C4-2B (cell line): ENCODE data around the gene ARHGAP42.

Source experiments
- H3K27ac ChIP-seq: fragments of 450-650 bp; 2 replicates; pipeline ENCODE4 v1.5.1; 2017
- ZFX ChIP-seq: fragments of 450-650 bp; IDR thresholded peaks from 2 replicates; pipeline ENCODE4 v1.6.1; 2017
- TF ChIP-seq, protein P1 (sequence below): fragments of 450-650 bp; conservative IDR thresholded peaks from 2 replicates; pipeline ENCODE4 v1.5.1; 2017; ENCODE audit warnings: mild to moderate bottlenecking

The ARHGAP42 gene

DNA sequence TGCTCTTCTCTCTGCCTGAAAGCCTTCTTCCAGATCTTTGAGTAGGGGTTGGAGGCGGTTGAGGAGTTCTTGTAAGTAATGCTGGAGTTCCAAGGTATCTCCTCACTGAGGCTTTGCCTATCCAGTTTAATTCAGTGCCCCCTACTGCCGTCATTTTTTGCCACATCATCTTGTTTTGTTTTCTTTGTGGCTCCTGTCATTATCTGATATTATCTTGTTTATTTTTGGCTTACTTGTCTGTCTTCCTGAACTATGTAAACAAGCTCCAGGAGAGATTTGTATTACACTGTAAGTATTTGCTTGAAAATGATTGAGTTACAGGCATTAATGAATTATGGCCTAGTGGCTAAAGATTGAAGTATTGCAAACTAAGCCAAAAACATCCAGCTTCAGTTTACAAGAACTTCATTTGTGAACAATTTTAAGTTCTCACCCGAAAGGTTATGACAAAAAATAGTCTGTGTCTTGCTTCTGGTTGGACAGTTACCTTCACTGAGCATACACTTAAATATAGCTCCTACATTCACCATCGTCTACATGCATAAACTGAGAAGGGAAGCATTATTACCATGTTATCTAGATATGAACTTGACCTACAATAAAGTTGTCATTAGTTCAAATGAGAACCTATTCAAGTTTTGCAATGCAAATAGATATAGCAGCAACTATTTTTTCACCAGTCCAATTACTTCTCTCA is 154.8 kb downstream of the ARHGAP42 start:
- no peak overlapping the region; the same call in 1 of the 2 replicates for H3K27ac ChIP-seq

DNA sequence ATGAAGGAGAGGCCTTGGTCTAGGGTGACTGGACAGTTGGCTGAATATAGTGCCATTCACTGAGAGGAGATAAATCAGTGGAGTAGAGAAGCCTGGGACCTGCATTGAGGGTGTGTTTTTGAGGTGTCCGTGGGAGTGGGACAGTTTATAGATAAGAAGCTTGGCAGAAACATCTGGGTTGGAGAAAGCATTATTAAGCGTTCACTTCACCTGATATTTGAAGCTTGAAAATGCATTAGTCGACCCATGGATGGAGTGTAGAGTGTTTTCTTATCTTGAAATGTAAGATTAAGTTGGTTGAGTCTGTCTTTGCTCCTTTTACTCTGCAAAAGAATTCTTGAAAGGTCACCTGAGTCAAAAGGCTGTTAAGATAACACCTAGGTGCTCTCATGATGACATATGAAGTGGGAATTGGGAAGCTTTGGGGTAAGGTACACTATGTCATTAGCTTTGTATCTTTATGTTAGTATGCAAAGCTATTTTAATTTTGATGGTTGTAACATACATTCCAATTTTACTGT is 160.7 kb downstream of the ARHGAP42 start:
- no peak overlapping the region for H3K27ac ChIP-seq
- TF ChIP-seq ZFX = no peak
- TF ChIP-seq, protein P1, sequence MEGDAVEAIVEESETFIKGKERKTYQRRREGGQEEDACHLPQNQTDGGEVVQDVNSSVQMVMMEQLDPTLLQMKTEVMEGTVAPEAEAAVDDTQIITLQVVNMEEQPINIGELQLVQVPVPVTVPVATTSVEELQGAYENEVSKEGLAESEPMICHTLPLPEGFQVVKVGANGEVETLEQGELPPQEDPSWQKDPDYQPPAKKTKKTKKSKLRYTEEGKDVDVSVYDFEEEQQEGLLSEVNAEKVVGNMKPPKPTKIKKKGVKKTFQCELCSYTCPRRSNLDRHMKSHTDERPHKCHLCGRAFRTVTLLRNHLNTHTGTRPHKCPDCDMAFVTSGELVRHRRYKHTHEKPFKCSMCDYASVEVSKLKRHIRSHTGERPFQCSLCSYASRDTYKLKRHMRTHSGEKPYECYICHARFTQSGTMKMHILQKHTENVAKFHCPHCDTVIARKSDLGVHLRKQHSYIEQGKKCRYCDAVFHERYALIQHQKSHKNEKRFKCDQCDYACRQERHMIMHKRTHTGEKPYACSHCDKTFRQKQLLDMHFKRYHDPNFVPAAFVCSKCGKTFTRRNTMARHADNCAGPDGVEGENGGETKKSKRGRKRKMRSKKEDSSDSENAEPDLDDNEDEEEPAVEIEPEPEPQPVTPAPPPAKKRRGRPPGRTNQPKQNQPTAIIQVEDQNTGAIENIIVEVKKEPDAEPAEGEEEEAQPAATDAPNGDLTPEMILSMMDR = no peak

More for the DNA sequence above, 154.8 kb downstream of the ARHGAP42 start:
- TF ChIP-seq, protein P1 = peak; percentile 44
- TF ChIP-seq ZFX = no peak

DNA sequence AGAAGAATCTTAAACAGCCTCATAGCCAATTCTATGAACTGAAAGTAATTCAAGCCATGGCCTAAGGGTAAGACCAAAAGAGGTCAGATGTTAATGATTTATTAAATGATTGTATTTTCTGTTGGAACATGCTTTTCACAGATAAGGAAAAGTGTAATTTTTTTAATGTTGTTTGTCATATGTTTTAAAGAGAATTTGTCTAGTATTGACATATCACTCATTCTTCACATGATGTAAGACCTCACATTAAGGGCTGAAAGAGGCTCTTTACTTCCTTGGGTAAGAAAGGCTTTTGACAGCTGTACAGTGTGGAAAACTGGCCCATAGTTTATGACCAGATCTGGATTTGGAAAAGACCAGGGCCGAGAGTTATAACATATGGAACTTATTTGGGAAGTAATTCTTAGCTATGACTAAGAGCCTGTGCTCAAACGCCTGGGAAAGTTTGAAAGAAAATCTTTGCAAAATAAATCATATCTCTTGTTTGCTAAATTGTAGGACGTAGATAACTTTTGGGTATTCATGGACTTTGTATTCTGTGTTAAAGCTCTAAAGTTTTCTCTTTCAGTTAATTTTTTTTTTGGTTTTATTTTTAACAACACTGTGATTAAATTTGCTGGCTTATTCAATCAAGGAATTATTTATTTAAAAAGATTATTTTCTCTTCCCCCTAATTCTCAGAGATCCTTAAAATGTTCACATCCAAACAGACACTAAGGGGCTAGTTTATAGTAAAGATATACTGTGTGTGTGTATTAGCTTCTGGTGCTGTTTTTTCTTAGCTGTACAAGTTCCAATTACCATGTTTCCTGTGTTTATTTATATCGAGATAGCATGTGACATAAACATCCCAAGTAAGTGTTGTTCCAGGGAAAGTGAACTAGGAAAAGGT is 162.2 kb downstream of the ARHGAP42 start:
- H3K27ac ChIP-seq = no peak overlapping the region
- TF ChIP-seq, protein P1 = no peak
- no peak for TF ChIP-seq ZFX

DNA sequence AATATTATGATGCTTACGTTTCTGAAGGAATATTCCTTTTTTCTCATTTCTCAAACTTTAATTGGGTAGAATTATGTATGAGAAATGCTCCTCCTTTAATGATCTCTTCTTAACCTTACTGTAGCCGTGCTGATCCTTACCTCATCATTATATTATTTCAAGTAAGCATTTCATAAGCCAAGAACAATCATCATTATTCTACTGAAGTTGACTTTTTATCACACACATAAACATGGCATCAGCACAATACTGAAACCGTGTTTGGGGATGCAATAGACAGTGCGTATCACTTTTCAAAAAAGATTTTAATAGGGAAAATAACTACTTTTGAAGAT is 162.8 kb downstream of the ARHGAP42 start:
- no peak for TF ChIP-seq ZFX
- TF ChIP-seq, protein P1 = no peak
- H3K27ac ChIP-seq = no peak overlapping the region

DNA sequence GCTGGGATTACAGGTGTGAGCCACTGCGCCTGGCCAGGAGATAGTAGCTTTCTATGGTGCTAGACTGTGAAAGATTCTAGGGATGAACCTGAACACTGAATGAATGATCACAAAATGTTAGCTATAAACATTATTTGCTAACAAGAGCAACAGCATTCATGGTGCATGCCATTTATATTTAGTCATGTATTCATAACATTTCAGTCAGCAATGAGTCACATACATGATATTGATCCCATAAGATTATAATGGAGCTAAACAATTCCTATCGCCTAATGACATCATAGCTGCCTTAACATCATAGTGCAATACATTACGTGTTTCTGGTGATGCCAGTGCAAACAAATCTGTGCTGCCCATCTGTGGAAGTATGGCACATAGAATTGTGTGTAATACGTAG is 164.1 kb downstream of the ARHGAP42 start:
- TF ChIP-seq, protein P1 = no peak
- no peak for TF ChIP-seq ZFX
- no peak overlapping the region for H3K27ac ChIP-seq

DNA sequence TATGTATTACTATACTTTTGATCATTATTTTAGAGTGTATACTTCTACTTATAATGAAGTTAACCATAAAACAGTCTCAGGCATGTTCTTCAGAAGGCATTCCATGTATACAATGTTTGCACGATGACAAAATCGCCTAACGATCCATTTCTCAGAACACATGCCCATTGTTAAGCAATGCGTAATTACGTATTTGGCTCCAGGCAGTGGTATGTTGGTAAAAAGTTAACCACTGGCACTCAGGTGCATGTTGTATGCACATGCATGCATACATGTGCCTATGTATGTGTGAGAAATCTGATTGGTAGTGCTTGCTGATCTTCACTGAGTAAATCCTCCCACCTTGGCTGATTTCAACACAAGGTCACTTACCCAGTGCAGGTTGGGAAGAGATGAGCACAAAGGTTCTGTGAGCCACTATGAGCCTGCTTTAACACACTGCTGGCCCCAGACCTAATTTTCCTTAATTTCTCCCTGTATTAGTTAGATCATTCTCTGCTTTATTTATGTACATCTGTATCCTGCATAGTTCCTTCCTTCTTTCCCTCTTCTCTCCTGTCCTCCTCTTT is 164.6 kb downstream of the ARHGAP42 start:
- H3K27ac ChIP-seq = no peak overlapping the region
- TF ChIP-seq ZFX = no peak
- TF ChIP-seq, protein P1 = no peak
